HAP-1 (cell line): Measurements from ENCODE around the gene CCN5.
A peak's percentile ranks its signal among the peaks of the same experiment; 100 is the strongest.

Experiments
- DNase-seq, 2 experiments: peaks; one replicate each; pipeline ENCODE4 v3.0.0-alpha.2; 2016 to 2020; ENCODE audit warnings: low spot score in 2 of 2
- H3K27me3 ChIP-seq: fragments of 250-450 bp; sonication (Bioruptor Pico); 2 replicates; pipeline ENCODE4 v1.5.1; 2020; ENCODE audit warnings: low read depth, mild to moderate bottlenecking, moderate library complexity
- H3K36me3 ChIP-seq: fragments of 250-450 bp; sonication (Bioruptor Pico); replicated peaks from 2 replicates; pipeline ENCODE4 v1.5.1; 2020; ENCODE audit warnings: mild to moderate bottlenecking
- H3K4me1 ChIP-seq: fragments of 250-450 bp; sonication (Bioruptor Pico); 2 replicates; pipeline ENCODE4 v1.5.1; 2020; ENCODE audit warnings: mild to moderate bottlenecking
- H3K4me3 ChIP-seq: fragments of 250-450 bp; sonication (Bioruptor Pico); 2 replicates; pipeline ENCODE4 v1.5.1; 2020; ENCODE audit warnings: mild to moderate bottlenecking, moderate library complexity
- H3K9me3 ChIP-seq: fragments of 250-450 bp; sonication (Bioruptor Pico); 2 replicates; pipeline ENCODE4 v1.5.1; 2020; ENCODE audit warnings: mild to moderate bottlenecking, moderate library complexity
- in situ Hi-C: fragments of 300-500 bp; cut with MboI; formaldehyde crosslinking; loops from 3 replicates; pipeline ENCODE4 v1.14.3; 2020; ENCODE audit warnings: low sequenced_read_pairs, inconsistent platforms, mixed read lengths

CCN5 gene

DNA sequence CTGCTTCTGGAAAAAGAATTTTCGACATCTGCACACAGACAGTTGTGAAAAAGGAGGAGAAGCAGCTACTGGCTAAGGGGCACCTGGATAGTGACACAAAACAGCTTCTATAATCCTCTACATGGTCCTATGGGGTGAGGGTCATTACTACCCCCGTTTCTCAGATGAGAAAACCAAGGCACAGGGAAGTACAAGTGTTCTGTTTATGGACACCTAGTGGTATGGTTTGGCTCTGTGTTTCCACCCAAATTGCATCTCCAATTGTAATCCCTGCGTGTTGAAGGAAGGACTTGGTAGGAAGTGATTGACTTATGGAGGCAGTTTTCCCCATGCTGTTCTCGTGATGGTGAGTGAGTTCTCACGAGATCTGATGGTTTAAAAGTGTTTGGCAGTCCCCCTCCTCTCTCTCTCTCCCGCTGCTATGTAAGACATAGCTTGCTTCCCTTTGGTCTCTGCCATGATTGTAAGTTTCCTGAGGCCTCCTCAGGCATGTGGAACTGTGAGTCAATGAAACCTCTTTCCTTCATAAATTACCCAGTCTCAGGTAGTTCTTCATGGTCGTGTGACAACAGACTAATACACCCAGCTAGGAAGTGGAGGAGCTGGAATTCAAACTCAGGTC lies 28.0 kb downstream of the CCN5 start:
- H3K9me3 ChIP-seq = no peaks in the 10 kb centered on the region
- no peak overlapping the region for H3K4me3 ChIP-seq
- in situ Hi-C loops = no loop called here
- H3K27me3 ChIP-seq = no peaks in the 10 kb centered on the region
- H3K4me1 ChIP-seq = peaks cover 12% of the 10 kb centered on the region
- no peak for DNase-seq
- no peaks in the 10 kb centered on the region for H3K36me3 ChIP-seq

DNA sequence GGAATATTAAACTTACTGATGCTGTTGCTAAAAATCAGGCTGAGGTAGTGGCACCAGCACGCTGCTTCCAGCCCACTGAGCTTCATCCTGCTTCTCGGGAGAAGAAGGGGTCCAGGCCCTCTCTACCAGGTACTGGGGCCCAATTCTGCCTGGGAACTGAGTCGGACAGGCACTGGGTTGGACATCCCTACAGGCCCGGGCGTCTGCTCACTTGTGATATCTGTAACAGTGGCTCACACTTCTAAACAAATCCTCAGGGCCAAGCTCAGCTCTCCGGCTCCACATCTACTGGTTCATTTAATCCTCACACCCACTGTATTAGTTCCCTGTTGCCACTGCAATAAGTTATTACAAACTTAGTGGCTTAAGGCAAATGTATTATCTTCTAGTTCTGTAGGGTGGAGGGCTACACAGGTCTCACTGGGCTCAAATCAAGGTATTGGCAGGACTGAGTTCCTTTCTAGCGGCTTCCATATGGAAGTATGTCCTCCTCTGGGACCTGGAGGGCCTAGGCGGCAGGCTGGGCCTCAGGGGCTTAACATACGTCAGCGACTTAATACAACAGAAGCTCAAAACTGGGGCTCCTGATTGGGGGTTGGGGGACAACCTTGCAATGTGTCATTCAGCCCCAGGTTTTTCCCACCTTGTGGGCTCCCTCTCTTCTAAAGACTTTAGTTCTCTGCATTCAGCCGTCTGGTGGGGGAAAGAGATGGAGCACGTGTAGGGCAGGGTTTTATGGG lies 28.9 kb downstream of the CCN5 start:
- Histone ChIP-seq H3K4me3 (no peak overlapping the region), H3K27me3 (no peaks in the 10 kb centered on the region), H3K9me3 (no peaks in the 10 kb centered on the region), H3K36me3 (no peaks in the 10 kb centered on the region), H3K4me1 (peaks cover 10% of the 10 kb centered on the region)
- no peak for DNase-seq
- in situ Hi-C loops = no loop called here

DNA sequence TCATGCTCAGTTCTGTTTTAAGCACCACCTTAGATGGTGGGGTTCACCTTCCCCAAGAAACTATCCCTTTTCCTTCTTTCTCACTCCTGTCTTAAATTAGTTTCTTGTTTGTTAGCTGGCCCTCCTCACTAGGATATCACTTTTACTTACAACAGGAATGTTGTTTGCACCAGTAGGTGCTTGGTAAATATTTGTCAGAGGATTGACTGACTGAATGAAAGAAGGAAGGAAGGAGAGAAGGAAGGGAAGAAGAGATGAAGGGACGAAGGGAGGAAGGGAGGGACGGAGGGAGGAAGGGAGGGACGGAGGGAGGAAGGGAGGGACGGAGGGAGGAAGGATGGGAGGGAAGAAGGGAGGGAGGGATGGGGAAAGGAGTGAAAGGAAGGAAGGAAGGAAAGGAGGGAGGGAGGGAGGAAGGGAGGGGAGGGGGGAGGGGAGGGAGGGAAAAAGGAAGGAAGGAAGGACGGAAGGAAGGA lies 30.0 kb downstream of the CCN5 start:
- H3K36me3 ChIP-seq = no peaks in the 10 kb centered on the region
- in situ Hi-C loops = loop anchor here (5.0 kb wide), 1 partner anchor 122 kb away; no protein-coding TSS in a partner anchor
- H3K4me1 ChIP-seq = peaks cover 10% of the 10 kb centered on the region
- H3K9me3 ChIP-seq = no peaks in the 10 kb centered on the region
- DNase-seq = no peak
- H3K27me3 ChIP-seq = no peaks in the 10 kb centered on the region
- H3K4me3 ChIP-seq = no peak overlapping the region

DNA sequence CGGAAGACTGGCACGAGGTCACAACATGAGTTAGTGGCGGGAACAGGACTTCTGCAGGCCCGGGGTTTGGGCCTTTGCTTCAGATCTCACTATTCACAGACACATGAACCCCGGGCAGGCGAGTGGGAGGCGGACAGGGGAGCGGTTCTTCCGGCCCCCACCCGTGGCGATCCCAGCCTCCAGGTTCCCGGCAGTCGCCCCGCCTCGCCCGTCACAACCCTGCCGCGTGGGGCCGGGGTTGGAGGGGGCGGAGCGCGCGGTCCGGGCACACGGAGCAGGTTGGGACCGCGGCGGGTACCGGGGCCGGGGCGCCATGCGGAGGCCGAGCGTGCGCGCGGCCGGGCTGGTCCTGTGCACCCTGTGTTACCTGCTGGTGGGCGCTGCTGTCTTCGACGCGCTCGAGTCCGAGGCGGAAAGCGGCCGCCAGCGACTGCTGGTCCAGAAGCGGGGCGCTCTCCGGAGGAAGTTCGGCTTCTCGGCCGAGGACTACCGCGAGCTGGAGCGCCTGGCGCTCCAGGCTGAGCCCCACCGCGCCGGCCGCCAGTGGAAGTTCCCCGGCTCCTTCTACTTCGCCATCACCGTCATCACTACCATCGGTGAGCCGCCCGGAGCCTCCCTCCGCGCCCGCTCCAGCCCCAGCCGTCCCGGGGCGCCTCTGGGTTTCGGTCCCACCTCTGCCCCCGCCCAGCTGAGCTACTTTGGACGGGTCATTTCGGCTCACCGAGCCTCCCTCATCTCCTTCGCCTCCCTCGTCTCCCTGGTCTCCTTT lies 30.6 kb downstream of the CCN5 start, which contains the start of gene KCNK15:
Gene KCNK15 (plus strand): TSS at position 268 of the 769 bp plus-strand sequence. CDS start 46 bp downstream, at position 314.
- H3K27me3 ChIP-seq = no peaks in the 10 kb centered on the region
- no peaks in the 10 kb centered on the region for H3K9me3 ChIP-seq
- peaks cover 10% of the 10 kb centered on the region for H3K4me1 ChIP-seq
- no peaks in the 10 kb centered on the region for H3K36me3 ChIP-seq
- H3K4me3 ChIP-seq = peak within 1 kb of the TSS; percentile 29
- DNase-seq = peak in 1 of 2 experiments; percentile 46
- in situ Hi-C loops = loop anchor here (5.0 kb wide), 1 partner anchor 122 kb away; no protein-coding TSS in a partner anchor

DNA sequence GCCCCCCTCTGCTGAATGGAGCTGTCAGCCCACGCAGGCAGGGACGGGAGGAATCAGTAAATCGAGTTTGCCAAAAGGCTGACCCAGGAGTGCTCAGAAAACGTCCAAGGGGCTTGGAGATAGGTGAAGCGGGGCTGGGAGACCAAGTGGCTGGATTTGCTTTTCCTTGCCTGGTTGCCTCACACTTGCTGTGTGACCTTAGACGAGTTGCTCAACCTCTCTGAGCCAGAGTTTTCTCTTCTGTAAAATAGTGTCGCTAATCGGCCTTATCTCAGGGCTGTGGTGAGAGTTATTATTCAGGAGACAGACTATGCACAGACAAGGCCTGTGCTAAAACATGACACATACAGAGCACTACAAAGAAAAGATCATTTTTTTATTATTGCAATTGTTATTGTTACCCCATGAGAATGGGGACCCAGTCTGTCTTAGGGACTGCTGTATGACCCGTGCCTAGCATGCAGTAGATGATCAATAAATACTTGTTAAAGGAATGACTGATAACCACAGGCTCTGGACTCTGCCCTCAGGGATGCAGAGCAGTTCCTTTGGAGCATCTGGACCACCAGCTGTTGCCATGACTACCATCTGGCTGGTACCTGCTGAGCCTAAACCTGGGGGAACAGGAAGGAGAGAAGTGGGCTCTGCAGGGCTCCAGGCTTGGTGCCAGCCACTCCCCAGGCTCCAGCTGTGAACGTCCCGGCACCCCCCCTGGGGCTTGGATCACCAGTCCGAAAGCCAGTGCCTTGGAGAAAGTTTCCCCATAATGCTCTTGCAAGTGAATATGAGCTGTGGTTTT lies 31.4 kb downstream of the CCN5 start:
- Histone ChIP-seq H3K27me3 (no peaks in the 10 kb centered on the region), H3K4me1 (peaks cover 10% of the 10 kb centered on the region), H3K4me3 (peak overlapping the region; percentile 29), H3K9me3 (no peaks in the 10 kb centered on the region), H3K36me3 (no peaks in the 10 kb centered on the region)
- DNase-seq = no peak
- in situ Hi-C loops = loop anchor here (5.0 kb wide), 1 partner anchor 121 kb away; no protein-coding TSS in a partner anchor

DNA sequence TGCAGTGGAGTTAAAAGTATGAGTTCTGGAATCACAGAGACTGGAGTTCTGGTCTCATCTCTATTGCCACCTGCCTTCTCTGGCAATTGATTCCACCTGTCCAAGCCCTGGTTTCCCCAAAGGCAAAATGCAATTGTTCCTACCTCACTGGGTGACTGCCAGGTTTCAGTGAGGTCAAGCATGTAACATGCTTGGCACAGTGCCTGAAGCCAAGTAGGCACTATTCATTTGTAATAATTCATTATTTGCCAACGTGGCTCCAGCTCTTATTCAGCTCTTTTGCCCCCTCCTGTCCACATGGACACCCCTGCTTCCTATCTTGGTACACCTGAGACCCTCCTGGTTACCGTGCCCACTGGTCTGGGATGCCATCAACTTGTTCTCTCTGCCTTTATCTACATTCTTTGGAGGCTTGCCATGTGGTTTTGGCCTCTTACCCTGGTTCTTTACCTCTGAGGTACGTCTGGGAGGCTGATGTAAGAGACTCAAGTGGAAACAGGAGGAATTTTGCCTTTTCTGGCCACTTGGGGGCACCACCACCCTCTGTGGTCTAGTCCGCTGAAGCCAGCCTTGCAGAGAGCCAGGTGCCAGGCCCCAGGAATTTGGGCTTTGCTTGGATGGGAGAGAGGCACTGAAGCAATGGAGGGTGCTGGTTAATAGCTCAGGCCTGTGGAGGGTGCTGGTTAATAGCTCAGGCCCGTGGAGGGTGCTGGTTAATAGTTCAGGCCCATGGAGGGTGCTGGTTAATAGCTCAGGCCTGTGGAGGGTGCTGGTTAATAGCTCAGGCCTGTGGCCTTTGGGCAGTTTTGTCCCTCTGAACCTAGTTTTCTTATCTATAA lies 32.2 kb downstream of the CCN5 start:
- H3K36me3 ChIP-seq = no peaks in the 10 kb centered on the region
- no peak overlapping the region for H3K4me3 ChIP-seq
- no peaks in the 10 kb centered on the region for H3K27me3 ChIP-seq
- peak; percentile 68 to 91 for DNase-seq
- in situ Hi-C loops = loop anchor here (5.0 kb wide), 1 partner anchor 120 kb away; no protein-coding TSS in a partner anchor
- H3K4me1 ChIP-seq = peaks cover 10% of the 10 kb centered on the region
- H3K9me3 ChIP-seq = no peaks in the 10 kb centered on the region

DNA sequence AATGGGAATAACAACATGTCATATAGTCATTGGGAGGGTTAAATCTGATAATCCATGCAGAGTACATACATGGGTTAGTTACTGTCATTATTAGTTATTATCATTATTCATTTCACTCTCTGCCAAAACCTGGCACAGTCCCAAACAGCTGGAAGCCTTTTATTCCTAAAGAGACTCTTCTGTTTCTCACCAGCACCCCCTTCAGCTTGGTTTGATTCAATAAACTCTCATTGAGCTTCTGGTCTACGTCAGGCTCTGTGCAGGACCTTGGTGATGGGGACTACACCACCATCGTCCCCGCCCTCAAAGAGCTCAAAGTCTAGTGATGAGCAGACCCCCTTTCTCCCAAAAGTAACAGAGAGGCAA lies 32.8 kb downstream of the CCN5 start:
- peak in 1 of 2 experiments; percentile 35 for DNase-seq
- no peaks in the 10 kb centered on the region for H3K27me3 ChIP-seq
- no peak overlapping the region for H3K4me3 ChIP-seq
- in situ Hi-C loops = loop anchor here (5.0 kb wide), 1 partner anchor 119 kb away; no protein-coding TSS in a partner anchor
- H3K9me3 ChIP-seq = no peaks in the 10 kb centered on the region
- no peaks in the 10 kb centered on the region for H3K36me3 ChIP-seq
- peaks cover 10% of the 10 kb centered on the region for H3K4me1 ChIP-seq

DNA sequence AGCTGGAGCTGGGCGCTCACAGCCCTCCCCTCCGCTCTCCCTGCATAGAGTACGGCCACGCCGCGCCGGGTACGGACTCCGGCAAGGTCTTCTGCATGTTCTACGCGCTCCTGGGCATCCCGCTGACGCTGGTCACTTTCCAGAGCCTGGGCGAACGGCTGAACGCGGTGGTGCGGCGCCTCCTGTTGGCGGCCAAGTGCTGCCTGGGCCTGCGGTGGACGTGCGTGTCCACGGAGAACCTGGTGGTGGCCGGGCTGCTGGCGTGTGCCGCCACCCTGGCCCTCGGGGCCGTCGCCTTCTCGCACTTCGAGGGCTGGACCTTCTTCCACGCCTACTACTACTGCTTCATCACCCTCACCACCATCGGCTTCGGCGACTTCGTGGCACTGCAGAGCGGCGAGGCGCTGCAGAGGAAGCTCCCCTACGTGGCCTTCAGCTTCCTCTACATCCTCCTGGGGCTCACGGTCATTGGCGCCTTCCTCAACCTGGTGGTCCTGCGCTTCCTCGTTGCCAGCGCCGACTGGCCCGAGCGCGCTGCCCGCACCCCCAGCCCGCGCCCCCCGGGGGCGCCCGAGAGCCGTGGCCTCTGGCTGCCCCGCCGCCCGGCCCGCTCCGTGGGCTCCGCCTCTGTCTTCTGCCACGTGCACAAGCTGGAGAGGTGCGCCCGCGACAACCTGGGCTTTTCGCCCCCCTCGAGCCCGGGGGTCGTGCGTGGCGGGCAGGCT lies 35.1 kb downstream of the CCN5 start:
- H3K4me3 ChIP-seq = no peak overlapping the region
- H3K9me3 ChIP-seq = no peaks in the 10 kb centered on the region
- peaks cover 10% of the 10 kb centered on the region for H3K4me1 ChIP-seq
- no peaks in the 10 kb centered on the region for H3K36me3 ChIP-seq
- no peaks in the 10 kb centered on the region for H3K27me3 ChIP-seq
- DNase-seq = peak in 1 of 2 experiments; percentile 27
- in situ Hi-C loops = no loop called here

DNA sequence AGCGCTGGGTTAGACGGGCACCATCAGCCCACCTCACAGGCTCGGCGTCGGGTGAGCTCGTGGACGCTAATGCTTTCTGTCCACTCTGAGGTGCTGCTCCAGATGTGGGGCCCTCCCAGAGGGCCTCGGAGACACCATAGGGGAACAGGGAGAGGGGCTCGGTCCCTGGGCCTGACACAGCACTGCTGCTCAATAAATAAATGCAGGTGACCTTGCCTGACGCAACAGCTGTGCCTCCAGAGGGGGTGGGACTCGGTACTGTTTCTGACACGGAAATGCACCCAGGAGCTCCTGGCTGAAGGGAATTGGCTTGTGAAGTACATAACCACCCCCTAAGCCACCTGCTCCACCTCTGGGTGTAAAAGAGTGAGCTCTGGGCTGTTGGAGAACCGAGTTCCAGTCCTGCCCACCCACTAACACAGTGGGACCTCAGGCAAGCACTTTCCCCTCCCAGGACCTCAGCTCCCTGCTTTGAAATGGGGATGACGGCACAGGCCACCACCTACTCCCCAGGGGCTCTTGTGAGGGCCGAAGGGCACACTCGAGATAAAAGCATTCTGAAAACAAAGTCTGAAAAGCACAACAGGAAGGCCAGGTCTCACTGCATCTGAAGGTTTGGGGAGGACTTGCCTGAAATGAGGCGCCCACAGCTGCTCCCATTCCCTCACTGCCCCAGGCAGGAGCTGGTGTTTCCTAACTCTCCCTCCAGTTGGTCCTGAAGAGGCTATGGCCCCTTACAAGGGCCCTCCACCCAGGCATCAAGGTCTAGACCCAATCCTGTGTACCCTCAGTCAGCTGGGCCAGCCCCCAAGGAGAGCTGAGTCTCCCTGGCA lies 37.1 kb downstream of the CCN5 start:
- in situ Hi-C loops = no loop called here
- H3K4me3 ChIP-seq = no peak overlapping the region
- H3K36me3 ChIP-seq = no peaks in the 10 kb centered on the region
- peaks cover 1% of the 10 kb centered on the region for H3K4me1 ChIP-seq
- DNase-seq = no peak
- no peaks in the 10 kb centered on the region for H3K9me3 ChIP-seq
- H3K27me3 ChIP-seq = no peaks in the 10 kb centered on the region

DNA sequence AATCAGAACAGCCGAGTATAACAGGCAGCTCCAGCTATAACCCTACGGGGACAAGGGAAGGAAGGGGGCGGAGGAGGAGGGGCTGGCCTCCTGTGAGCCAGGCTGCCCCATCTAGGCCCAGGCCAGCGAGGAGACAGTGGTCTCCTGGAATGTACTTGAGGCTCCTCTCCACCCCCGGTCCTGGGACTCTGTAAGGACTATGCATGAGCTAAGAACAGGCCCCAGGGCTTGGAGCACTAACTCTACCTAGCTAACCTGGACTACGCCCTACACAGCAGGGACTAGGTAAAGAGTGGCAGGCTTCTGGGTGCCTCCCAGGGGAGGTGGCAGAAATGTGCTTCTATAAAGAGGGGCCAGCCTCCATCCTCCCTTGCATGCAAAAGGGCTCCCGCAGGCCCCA lies 39.4 kb downstream of the CCN5 start:
- Histone ChIP-seq H3K27me3 (no peaks in the 10 kb centered on the region), H3K9me3 (no peaks in the 10 kb centered on the region), H3K36me3 (no peaks in the 10 kb centered on the region), H3K4me1 (no peaks in the 10 kb centered on the region), H3K4me3 (no peak overlapping the region)
- in situ Hi-C loops = no loop called here
- DNase-seq = no peak

DNA sequence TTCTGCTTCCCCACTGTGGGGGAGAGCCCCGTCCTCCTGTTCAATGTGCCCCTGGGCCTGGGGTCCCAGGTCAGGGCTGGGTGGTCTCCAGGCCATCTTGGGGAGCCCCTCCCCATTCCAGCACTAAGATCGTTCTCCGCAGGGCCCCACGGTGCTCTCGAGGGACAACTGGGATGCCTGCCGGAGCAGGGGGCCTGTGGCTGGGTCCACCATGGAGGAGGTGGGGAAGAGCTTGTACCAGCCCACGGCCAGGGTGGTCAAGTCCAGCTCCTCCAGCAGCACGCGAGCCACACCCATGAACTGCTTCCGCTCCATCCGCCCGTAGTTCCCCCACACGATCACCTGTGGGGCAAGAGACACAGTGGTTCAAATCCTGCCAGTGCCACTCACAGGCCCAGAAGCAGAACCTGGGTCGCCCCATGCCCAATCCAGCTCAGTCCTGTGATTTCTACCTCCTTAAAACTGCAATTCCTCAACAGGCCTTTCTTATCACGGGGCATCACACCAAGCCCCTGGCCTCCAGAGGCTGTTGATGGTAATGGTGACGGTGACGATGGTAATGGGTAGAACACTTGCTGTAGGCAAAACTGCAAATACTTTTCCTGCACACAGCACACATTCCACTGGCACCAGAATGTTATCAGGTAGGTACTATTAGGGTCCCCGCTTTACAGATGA lies 41.0 kb downstream of the CCN5 start:
- Histone ChIP-seq H3K27me3 (no peaks in the 10 kb centered on the region), H3K4me1 (no peaks in the 10 kb centered on the region), H3K9me3 (no peaks in the 10 kb centered on the region), H3K4me3 (no peak overlapping the region), H3K36me3 (no peaks in the 10 kb centered on the region)
- in situ Hi-C loops = no loop called here
- DNase-seq = no peak
